Endodermal cell (in vitro differentiated cells): ENCODE data around the gene TRIM62. TPM values are rescaled to one million over a fixed set of nuclear protein-coding genes. Genes with fewer than 3 reads are reported as not detected.
A peak's percentile ranks its signal among the peaks of the same experiment; 100 is the strongest.

Source experiments
- DNase-seq: peaks from one replicate; pipeline ENCODE4 v3.0.0-alpha.2; 2017
- H3K27ac ChIP-seq: 2 replicates; pipeline ENCODE4 v1.5.1; 2013; ENCODE audit warnings: mild to moderate bottlenecking, low read depth, low read length, moderate library complexity
- H3K27me3 ChIP-seq: 2 replicates; pipeline ENCODE4 v1.6.1; 2013; ENCODE audit warnings: mild to moderate bottlenecking, low read length, moderate library complexity; ENCODE audit not compliant: insufficient read depth, control insufficient read depth, poor library complexity, severe bottlenecking
- H3K36me3 ChIP-seq: 2 replicates; pipeline ENCODE4 v1.7.0; 2013; ENCODE audit warnings: mild to moderate bottlenecking, low read length, moderate library complexity; ENCODE audit not compliant: control insufficient read depth, insufficient read depth
- H3K4me1 ChIP-seq: one replicate; pipeline ENCODE4 v1.7.0; 2013; ENCODE audit warnings: low read length; ENCODE audit not compliant: control insufficient read depth, insufficient read depth
- H3K4me3 ChIP-seq: 2 replicates; pipeline ENCODE4 v1.5.1; 2013; ENCODE audit warnings: mild to moderate bottlenecking, low read length, moderate library complexity
- H3K9ac ChIP-seq: 2 replicates; pipeline ENCODE4 v1.6.1; 2013; ENCODE audit warnings: mild to moderate bottlenecking, low read length, moderate library complexity; ENCODE audit not compliant: poor library complexity, severe bottlenecking; ENCODE audit errors: extremely low read depth
- H3K9me3 ChIP-seq: 2 replicates; pipeline ENCODE4 v1.6.1; 2013; ENCODE audit warnings: mild to moderate bottlenecking, low read length, moderate library complexity; ENCODE audit not compliant: control insufficient read depth
- H3K27ac Mint-ChIP-seq: 2 replicates; pipeline ENCODE4 v1.8.0; 2020; ENCODE audit warnings: mixed read lengths
- H3K27me3 Mint-ChIP-seq: 2 replicates; pipeline ENCODE4 v1.8.0; 2021; ENCODE audit warnings: mild to moderate bottlenecking, mixed read lengths; ENCODE audit not compliant: insufficient read depth
- H3K36me3 Mint-ChIP-seq: 2 replicates; pipeline ENCODE4 v1.8.0; 2020; ENCODE audit warnings: low read depth, mixed read lengths
- H3K4me1 Mint-ChIP-seq: 2 replicates; pipeline ENCODE4 v1.8.0; 2020; ENCODE audit warnings: mixed read lengths
- H3K4me3 Mint-ChIP-seq: 2 replicates; pipeline ENCODE4 v1.8.0; 2020; ENCODE audit warnings: mild to moderate bottlenecking, moderate library complexity, mixed read lengths
- H3K9me3 Mint-ChIP-seq: 2 replicates; pipeline ENCODE4 v1.8.0; 2020; ENCODE audit warnings: mild to moderate bottlenecking, mixed read lengths
- WGBS, 2 experiments: methylation state at CpG; one replicate each; pipeline versions ENCODE4 v1.1.5 to v1.1.7; 2013; ENCODE audit warnings: missing lambda C conversion rate in 2 of 2, mixed read lengths in 1 of 2; ENCODE audit not compliant: insufficient coverage in 1 of 2, insufficient read length in 1 of 2; 5-methylcytosine and 5-hydroxymethylcytosine counted together
- total RNA-seq, 2 donors: library from RNA; stranded (reverse); fragmentation: NEBNext Ultra II Directional in 1 of 2; extraction: Animal tissue kit (Norgen Biotek cat#: 25700) in 1 of 2; gene quantifications; 2 replicates in 1 of 2; 3 replicates in 1 of 2; pipeline ENCODE4 v1.2.1, GENCODE V29; 2021
- TF ChIP-seq, protein P1 (sequence below): fragments of 200-600 bp; sonication (generic); conservative IDR thresholded peaks from 2 replicates; pipeline ENCODE4 v1.5.0; 2021; ENCODE audit warnings: antibody characterized with exemption, mild to moderate bottlenecking

TRIM62 gene
- total RNA-seq, 2 donors from 2014 or later = 5.1 to 6.0 TPM

DNA sequence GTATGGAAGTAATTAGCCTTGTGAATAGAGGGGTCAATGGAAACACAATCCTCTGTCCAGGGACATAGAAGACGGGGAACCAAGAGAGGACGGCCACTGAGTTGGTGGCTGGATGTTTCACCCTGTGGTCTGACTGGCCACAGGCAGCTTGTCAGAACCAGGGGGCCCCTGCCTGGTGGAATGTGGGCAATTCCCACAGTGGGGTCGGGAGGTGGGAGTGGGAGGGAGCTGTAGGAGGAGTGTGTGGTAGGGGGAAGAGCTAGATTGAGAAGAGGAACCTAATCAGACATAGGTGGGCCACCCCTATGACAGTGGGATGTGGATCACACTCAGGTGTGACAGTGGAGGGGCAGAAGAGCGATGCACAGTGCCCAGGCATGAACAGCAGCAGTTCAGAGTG is 31.3 kb downstream of the TRIM62 start:
- Mint-ChIP-seq H3K27ac (no peak overlapping the region), H3K4me1 (peaks cover 8% of the 10 kb centered on the region), H3K36me3 (peaks cover 9% of the 10 kb centered on the region), H3K9me3 (no peaks in the 10 kb centered on the region), H3K4me3 (no peak overlapping the region), H3K27me3 (no peaks in the 10 kb centered on the region)
- H3K4me3 ChIP-seq = no peak overlapping the region
- no peaks in the 10 kb centered on the region for H3K36me3 ChIP-seq
- DNase-seq = peak; percentile 38
- H3K4me1 ChIP-seq = peaks cover 4% of the 10 kb centered on the region
- TF ChIP-seq, protein P1, sequence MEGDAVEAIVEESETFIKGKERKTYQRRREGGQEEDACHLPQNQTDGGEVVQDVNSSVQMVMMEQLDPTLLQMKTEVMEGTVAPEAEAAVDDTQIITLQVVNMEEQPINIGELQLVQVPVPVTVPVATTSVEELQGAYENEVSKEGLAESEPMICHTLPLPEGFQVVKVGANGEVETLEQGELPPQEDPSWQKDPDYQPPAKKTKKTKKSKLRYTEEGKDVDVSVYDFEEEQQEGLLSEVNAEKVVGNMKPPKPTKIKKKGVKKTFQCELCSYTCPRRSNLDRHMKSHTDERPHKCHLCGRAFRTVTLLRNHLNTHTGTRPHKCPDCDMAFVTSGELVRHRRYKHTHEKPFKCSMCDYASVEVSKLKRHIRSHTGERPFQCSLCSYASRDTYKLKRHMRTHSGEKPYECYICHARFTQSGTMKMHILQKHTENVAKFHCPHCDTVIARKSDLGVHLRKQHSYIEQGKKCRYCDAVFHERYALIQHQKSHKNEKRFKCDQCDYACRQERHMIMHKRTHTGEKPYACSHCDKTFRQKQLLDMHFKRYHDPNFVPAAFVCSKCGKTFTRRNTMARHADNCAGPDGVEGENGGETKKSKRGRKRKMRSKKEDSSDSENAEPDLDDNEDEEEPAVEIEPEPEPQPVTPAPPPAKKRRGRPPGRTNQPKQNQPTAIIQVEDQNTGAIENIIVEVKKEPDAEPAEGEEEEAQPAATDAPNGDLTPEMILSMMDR = no peak
- H3K27me3 ChIP-seq = no peaks in the 10 kb centered on the region
- H3K27ac ChIP-seq = no peak overlapping the region
- no peak overlapping the region for H3K9ac ChIP-seq
- H3K9me3 ChIP-seq = no peaks in the 10 kb centered on the region
- WGBS, 2 experiments = 71 to 88% methylated on average over 2 to 4 of the region's 4 CpGs

DNA sequence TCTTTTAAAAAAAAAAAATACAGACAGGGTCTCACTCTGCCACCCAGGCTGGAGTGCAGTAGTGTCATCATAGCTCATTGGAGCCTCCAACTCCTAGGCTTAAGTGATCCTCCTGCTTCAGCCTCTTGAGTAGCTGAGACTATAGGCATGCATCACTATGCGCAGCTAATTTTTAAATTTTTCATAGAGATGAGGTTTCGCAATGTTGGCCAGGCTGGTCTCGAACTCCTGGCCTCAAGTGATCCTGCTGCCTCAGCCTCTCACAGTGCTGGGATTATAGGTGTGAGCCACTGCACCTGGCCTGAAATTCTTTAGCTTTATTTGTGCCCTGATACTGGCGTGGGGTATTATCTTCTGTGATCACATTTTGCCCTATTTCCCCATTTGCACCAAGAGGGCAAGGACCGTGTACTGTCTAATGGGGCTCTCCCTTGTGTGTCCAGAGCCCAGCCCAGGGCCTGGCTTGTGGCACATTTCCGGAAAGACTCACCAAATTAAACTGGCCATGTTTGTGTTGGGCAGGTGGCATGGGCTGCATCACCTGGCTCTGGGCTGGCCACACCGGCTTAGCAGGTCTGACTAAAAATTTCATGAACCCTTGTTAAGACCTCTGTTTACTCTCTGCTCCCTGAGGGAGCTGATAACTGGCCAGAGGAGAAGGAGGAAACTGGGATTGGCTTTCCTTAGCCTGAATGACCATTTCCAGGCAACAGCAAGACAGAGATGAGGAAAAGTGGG is 32.2 kb downstream of the TRIM62 start:
- H3K27ac ChIP-seq = no peak overlapping the region
- Mint-ChIP-seq H3K4me1 (peaks cover 8% of the 10 kb centered on the region), H3K27me3 (no peaks in the 10 kb centered on the region), H3K4me3 (no peak overlapping the region), H3K27ac (no peak overlapping the region), H3K9me3 (no peaks in the 10 kb centered on the region), H3K36me3 (peaks cover 9% of the 10 kb centered on the region)
- WGBS, 2 experiments = 93 to 97% methylated on average over 5 to 7 of the region's 7 CpGs
- H3K9me3 ChIP-seq = no peaks in the 10 kb centered on the region
- TF ChIP-seq, protein P1 = no peak
- no peak overlapping the region for H3K4me3 ChIP-seq
- no peaks in the 10 kb centered on the region for H3K36me3 ChIP-seq
- peaks cover 4% of the 10 kb centered on the region for H3K4me1 ChIP-seq
- no peak overlapping the region for H3K9ac ChIP-seq
- H3K27me3 ChIP-seq = no peaks in the 10 kb centered on the region
- no peak for DNase-seq

DNA sequence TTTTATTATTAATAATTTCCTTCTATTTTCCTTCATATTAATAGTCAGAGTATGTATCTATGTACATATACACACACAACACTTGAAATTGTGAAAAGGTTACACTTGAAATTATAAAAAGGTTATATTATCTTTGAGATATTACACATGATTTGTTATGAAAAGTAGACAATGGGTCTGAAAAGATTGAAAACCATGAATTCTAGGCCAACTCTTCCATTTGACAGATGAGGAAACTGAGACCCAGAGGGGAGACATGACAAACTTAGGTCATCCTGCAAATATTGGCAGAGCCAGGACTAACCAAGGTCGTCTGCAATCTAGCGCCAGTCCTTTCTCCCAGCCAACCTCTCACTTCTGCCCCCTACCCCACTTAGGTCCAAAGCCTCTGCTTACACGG is 33.2 kb downstream of the TRIM62 start:
- H3K4me3 Mint-ChIP-seq = no peak overlapping the region
- no peaks in the 10 kb centered on the region for H3K36me3 ChIP-seq
- H3K36me3 Mint-ChIP-seq = peaks cover 5% of the 10 kb centered on the region
- peaks cover 8% of the 10 kb centered on the region for H3K4me1 Mint-ChIP-seq
- H3K27ac Mint-ChIP-seq = no peak overlapping the region
- H3K9me3 Mint-ChIP-seq = no peaks in the 10 kb centered on the region
- 81 to 93% methylated on average over 3 of the region's 3 CpGs for WGBS, 2 experiments
- H3K27me3 ChIP-seq = no peaks in the 10 kb centered on the region
- DNase-seq = no peak
- peaks cover 4% of the 10 kb centered on the region for H3K4me1 ChIP-seq
- no peak overlapping the region for H3K4me3 ChIP-seq
- no peaks in the 10 kb centered on the region for H3K9me3 ChIP-seq
- no peak overlapping the region for H3K27ac ChIP-seq
- no peak overlapping the region for H3K9ac ChIP-seq
- TF ChIP-seq, protein P1 = no peak
- H3K27me3 Mint-ChIP-seq = no peaks in the 10 kb centered on the region
